Right cardiac atrium (tissue), 5 donors: Measurements from ENCODE around the gene KANK3. TPM values are rescaled to one million over a fixed set of nuclear protein-coding genes. Genes with fewer than 3 reads are reported as not detected.
"Not testable (repeated sequence)": the region's sequence is repeated elsewhere in the genome, so short reads cannot be mapped to it uniquely, and the experiment has no call there.

Source experiments
- ATAC-seq, 2 donors: fragments of 200-7000 bp; cut with Tn5 transposase; one replicate each; pipeline versions ENCODE4 v1.8.0 to v1.9.1; 2020; ENCODE audit warnings: moderate library complexity in 2 of 2, mild to moderate bottlenecking in 1 of 2
- DNase-seq, 3 donors: peaks; one replicate each; pipeline ENCODE4 v3.0.0-alpha.2; 2020
- H3K27ac ChIP-seq: one replicate; pipeline ENCODE4 v1.5.1; 2013; ENCODE audit warnings: mild to moderate bottlenecking, low read length, control low read depth, moderate library complexity
- H3K27me3 ChIP-seq: one replicate; pipeline ENCODE4 v1.6.1; 2013; ENCODE audit not compliant: control insufficient read depth, insufficient read depth
- H3K4me1 ChIP-seq: one replicate; pipeline ENCODE4 v1.6.1; 2013; ENCODE audit warnings: low read length; ENCODE audit not compliant: control insufficient read depth, insufficient read depth
- H3K4me3 ChIP-seq: one replicate; pipeline ENCODE4 v1.5.1; 2013; ENCODE audit warnings: low read length, control low read depth
- H3K9me3 ChIP-seq: one replicate; pipeline ENCODE4 v1.6.1; 2013; ENCODE audit warnings: low read length; ENCODE audit not compliant: control insufficient read depth
- WGBS: extraction: QIAGEN DNeasy Blood & Tissue Kit; methylation state at CpG from one replicate; pipeline ENCODE4 v1.1.7; 2013; 5-methylcytosine and 5-hydroxymethylcytosine counted together
- intact Hi-C, 4 donors: fragments of 100-400 bp; cut with DNase I; formaldehyde crosslinking; loops; one replicate each; pipeline versions ENCODE4 v1.11.0 to v1.14.0; 2022 to 2023
- microRNA-seq, 2 donors: library from miRNA; unstranded; fragments of <30 nt; microRNA quantifications; one replicate each; pipeline ENCODE4 v1.2.0, GENCODE V29; 2020 to 2021
- polyA plus RNA-seq: library from polyadenylated mRNA; stranded (reverse); fragments of 200-250 nt; gene quantifications from one replicate; pipeline ENCODE4 v1.2.3, GENCODE V29; 2013
- total RNA-seq, 4 donors: library from RNA; stranded (reverse); fragmentation: NEBNext Ultra II Directional; extraction: Animal tissue kit (Norgen Biotek cat#: 25700); gene quantifications; one replicate each; pipeline ENCODE4 v1.2.1, GENCODE V29; 2021
- donor health status: healthy with polysubstance abuse.
- donor health status: DM: no; HTN: yes; CAD: no.
- donor health status: DM: no; HTN: no; CAD: no.
- donor health status: DM: no; HTN: yes; CAD: no; lungs with severe emphysema.
- donor health status: DM: yes; HTN: yes; CAD: no.

KANK3 gene
- total and polyA plus RNA-seq, 5 donors: 10.1 to 14.0 (median 13.1) TPM

- H3K9me3 ChIP-seq: no peaks in the 10 kb centered on the region
- ATAC-seq (peak; percentile 62 to 67), DNase-seq (peak in 2 of 3 donors; percentile 81 to 85)
- no peak overlapping the region for H3K4me3 ChIP-seq
- H3K4me1 ChIP-seq: peaks cover 2% of the 10 kb centered on the region
- H3K27me3 ChIP-seq: no peaks in the 10 kb centered on the region
- intact Hi-C loops: no loop called here
- no peak overlapping the region for H3K27ac ChIP-seq
- WGBS: 34% methylated on average over 11 of the region's 11 CpGs
Measured at GRCh38 chr19:8302357-8302691, 40.7 kb downstream of the KANK3 start.

GRCh38 chr19:8291337-8291736, 51.7 kb downstream of the KANK3 start:
- peak; percentile 47 to 80 for ATAC-seq
- WGBS: no CpG with 5 or more reads among the region's 9 CpGs
- intact Hi-C loops, H3K27ac ChIP-seq, H3K27me3 ChIP-seq, H3K4me3 ChIP-seq, H3K4me1 ChIP-seq, DNase-seq, H3K9me3 ChIP-seq: not testable (repeated sequence)

- H3K9me3 ChIP-seq, intact Hi-C loops, H3K4me1 ChIP-seq, H3K27ac ChIP-seq, H3K4me3 ChIP-seq, DNase-seq, H3K27me3 ChIP-seq: not testable (repeated sequence)
- ATAC-seq: peak; percentile 52 to 83
- WGBS: no CpG with 5 or more reads among the region's 9 CpGs
Measured at GRCh38 chr19:8276508-8276907, 66.6 kb downstream of the KANK3 start.

Small RNA genes lying within 50 kb of the gene (microRNA-seq; reads per million reads assigned to microRNA genes)
- gene MIR4999: 0.42 to 8.0 reads per million in 2 donors

Other genes starting within 250 kb of the KANK3 start
- gene FBN3, start 193.7 kb downstream of the KANK3 start, total RNA-seq: not detected
- gene FBN3, start 193.7 kb downstream of the KANK3 start, polyA plus RNA-seq: not detected
- 10 to 100 TPM; 16.1 to 20.9 (median 18.5) TPM for gene CERS4, start 133.9 kb downstream of the KANK3 start, total RNA-seq
- gene CERS4, start 133.9 kb downstream of the KANK3 start, polyA plus RNA-seq: 10.2 TPM
- 10 to 100 TPM; 28.9 to 37.4 (median 32.6) TPM for gene CD320, start 34.9 kb downstream of the KANK3 start, total RNA-seq
- 44.0 TPM for gene CD320, start 34.9 kb downstream of the KANK3 start, polyA plus RNA-seq
- gene NDUFA7, start 21.9 kb downstream of the KANK3 start, total RNA-seq: 10 to 100 TPM; 64.4 to 90.4 (median 74.0) TPM
- gene NDUFA7, start 21.9 kb downstream of the KANK3 start, polyA plus RNA-seq: 268 TPM
- 1,000 to 10,000 TPM in 2 of 4 donors, 100 to 1,000 TPM in 2; 887 to 1,230 (median 1,019) TPM for gene RPS28, start 21.8 kb downstream of the KANK3 start, total RNA-seq
- 621 TPM for gene RPS28, start 21.8 kb downstream of the KANK3 start, polyA plus RNA-seq
- gene ANGPTL4, start 20.9 kb upstream of the KANK3 start, total RNA-seq: 10 to 100 TPM in 1 of 4 donors, 1 to 10 TPM in 3; 5.9 to 89.3 (median 7.8) TPM
- 24.1 TPM for gene ANGPTL4, start 20.9 kb upstream of the KANK3 start, polyA plus RNA-seq
- gene RAB11B, start 47.1 kb upstream of the KANK3 start, total RNA-seq: 100 to 1,000 TPM; 145 to 201 (median 158) TPM
- gene RAB11B, start 47.1 kb upstream of the KANK3 start, polyA plus RNA-seq: 157 TPM
- gene MARCHF2, start 70.0 kb upstream of the KANK3 start, total RNA-seq: 100 to 1,000 TPM in 3 of 4 donors, 10 to 100 TPM in 1; 94.2 to 106 (median 104) TPM
- 107 TPM for gene MARCHF2, start 70.0 kb upstream of the KANK3 start, polyA plus RNA-seq
- 100 to 1,000 TPM; 106 to 128 (median 120) TPM for gene HNRNPM, start 101.7 kb upstream of the KANK3 start, total RNA-seq
- gene HNRNPM, start 101.7 kb upstream of the KANK3 start, polyA plus RNA-seq: 67.9 TPM
- gene PRAM1, start 159.4 kb upstream of the KANK3 start, total RNA-seq: 1 to 10 TPM in 2 of 4 donors, under 1 TPM in 2; 0.31 to 3.1 (median 0.99) TPM
- gene PRAM1, start 159.4 kb upstream of the KANK3 start, polyA plus RNA-seq: 0.61 TPM
- 10 to 100 TPM; 13.4 to 16.4 (median 16.1) TPM for gene ZNF414, start 170.9 kb upstream of the KANK3 start, total RNA-seq
- 19.3 TPM for gene ZNF414, start 170.9 kb upstream of the KANK3 start, polyA plus RNA-seq
- gene MYO1F, start 234.2 kb upstream of the KANK3 start, total RNA-seq: 10 to 100 TPM; 11.3 to 23.2 (median 15.3) TPM
- gene MYO1F, start 234.2 kb upstream of the KANK3 start, polyA plus RNA-seq: 9.3 TPM